ENCODE results near the gene SLC22A23.

The SLC22A23 gene

DNA sequence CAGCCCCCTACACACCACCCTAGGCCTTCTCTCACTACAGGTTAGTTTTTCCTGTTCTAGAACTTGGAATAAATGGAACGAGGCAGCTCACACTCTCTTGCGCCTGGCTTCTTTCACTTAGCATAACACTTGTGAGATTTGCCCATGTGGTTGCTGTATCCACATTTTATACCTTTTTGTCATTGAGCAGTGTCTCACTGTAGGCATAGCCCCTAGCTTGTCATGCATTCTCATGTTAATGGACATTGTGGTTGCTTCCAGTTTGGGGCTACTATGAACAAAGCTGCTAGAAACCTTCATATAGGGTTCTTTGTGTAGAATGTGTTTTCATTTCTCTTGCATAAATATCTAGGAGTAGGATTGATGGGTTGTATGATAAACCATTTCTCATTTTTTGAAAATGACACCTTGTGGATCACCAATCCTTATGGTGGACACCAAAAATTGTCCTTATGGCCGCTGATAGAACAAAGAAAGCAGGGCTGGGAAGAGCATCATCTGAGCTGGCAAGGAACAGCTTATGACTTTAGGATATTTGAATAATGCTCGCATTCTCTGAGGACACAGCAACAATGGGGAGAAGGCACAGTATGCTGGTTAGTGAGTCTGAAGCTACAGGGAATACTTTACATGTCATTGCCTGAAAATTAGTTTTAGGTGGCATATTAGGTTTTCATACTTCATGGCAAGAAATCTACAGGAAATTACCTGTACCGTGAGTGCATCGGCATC lies 9.8 kb upstream of the SLC22A23 start:
- no peak for DNase-seq (ENCODE audit: low read depth in 1 of 2, low spot score in 1 of 2)
- in situ Hi-C loops (cut with HindIII; ENCODE audit: low pct_unique_long_range_greater_than_20kb, low sequenced_read_pairs), result no loop called here
- no peak for TF ChIP-seq JUND (IDR thresholded peaks at IDR 0.05; ENCODE audit: low read depth)

DNA sequence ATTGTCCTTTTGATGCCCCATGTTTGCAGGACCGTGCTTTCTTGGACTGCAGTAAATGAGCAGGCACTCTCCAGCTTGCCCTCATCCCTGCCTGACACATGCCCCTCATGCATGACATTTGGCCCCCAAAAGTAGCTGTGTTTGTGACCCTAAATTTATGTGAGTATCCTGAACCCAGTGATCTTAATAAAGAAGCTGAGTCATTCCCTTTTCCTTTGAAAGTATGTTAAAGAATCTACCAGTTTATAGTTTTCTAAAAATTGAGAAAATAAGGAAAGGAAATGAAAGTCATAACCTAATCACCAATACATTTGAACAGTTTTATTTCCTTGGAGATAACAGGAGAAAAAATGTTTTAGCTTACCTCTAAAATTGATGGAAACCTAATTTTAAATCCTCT lies 3.4 kb upstream of the SLC22A23 start:
- no peak for TF ChIP-seq JUND (IDR thresholded peaks at IDR 0.05; ENCODE audit: low read depth)
- in situ Hi-C loops (cut with HindIII; ENCODE audit: low pct_unique_long_range_greater_than_20kb, low sequenced_read_pairs), result no loop called here
- no peak for DNase-seq (ENCODE audit: low read depth in 1 of 2, low spot score in 1 of 2)

DNA sequence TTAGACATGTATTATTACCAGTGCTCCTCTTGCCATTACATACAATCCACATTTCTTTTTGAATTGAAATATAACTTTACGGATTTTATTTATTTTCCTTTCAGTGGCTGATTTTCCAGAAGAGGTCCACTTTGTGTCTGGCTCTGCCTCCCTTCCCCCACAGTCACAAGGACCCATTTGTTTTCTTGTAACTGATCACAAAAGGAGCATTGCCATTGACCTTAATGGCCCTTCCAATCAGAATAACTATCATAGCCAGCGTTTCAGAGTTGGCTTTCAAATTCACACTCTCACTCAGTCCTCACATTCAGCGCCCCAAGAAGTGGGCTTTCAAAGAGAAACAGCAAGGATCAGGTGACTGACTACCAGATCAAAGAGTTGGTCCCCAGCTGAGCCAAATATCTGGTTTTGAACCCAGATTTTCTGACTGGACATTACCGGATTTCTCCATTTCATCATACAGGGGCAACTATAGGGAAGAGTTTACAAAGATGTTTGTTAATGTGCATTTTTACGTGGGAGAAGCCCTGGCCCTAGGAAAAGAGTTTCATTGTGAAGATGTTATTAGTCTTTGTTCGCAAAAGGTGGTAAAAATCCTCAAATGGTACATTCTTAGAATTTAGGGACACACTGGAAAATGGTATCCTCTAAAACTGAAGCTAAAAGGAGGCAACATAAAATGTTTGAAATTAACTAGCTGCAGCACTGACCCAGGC lies 2.0 kb upstream of the SLC22A23 start:
- in situ Hi-C loops (cut with HindIII; ENCODE audit: low pct_unique_long_range_greater_than_20kb, low sequenced_read_pairs), result no loop called here
- DNase-seq (ENCODE audit: low read depth in 1 of 2, low spot score in 1 of 2), result no peak
- no peak for TF ChIP-seq JUND (IDR thresholded peaks at IDR 0.05; ENCODE audit: low read depth)

DNA sequence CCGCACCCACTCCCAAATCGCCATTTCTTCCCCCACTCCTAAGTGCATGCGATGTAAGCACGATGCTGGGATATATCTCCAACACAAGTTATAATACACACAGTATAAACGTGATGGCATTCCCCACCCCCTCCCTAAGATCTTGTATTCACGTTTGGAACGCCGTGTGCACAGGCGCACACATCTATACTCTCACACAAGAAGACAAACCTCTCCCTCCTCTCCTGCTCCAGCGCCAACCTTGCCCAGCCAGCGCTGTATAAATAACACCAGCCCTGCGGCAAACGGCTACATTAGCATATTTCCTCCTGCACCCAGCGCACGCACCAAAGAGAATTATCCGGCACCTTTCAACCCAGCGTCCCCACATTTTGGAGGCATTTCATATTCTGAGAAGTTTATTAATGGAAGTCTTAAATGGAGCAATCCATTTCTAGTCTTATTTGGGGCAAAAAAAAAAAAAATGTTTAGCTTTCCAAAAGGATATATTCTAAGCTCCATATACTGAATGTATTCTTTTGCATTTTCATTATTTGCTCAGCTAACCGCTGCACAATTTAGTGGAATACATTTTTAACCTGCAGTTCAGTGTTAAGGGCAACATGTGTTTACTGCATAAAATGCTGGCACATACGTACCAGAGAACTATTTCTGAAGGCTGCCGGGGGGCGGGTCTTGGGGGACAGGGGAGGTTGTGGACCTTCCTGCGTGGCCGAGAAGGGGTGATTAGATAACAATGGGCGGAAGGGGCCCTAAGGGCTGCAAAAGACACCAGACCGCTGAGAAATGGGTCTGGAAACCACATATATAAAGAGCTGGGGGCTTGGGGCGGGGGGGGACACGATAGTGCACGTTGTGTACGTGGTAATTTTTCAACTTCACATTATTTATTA lies 1.1 kb upstream of the SLC22A23 start:
- in situ Hi-C loops (cut with HindIII; ENCODE audit: low pct_unique_long_range_greater_than_20kb, low sequenced_read_pairs), result no loop called here
- DNase-seq (ENCODE audit: low read depth in 1 of 2, low spot score in 1 of 2), result peak; percentile 80 to 94
- TF ChIP-seq JUND (IDR thresholded peaks at IDR 0.05; ENCODE audit: low read depth), result no peak

DNA sequence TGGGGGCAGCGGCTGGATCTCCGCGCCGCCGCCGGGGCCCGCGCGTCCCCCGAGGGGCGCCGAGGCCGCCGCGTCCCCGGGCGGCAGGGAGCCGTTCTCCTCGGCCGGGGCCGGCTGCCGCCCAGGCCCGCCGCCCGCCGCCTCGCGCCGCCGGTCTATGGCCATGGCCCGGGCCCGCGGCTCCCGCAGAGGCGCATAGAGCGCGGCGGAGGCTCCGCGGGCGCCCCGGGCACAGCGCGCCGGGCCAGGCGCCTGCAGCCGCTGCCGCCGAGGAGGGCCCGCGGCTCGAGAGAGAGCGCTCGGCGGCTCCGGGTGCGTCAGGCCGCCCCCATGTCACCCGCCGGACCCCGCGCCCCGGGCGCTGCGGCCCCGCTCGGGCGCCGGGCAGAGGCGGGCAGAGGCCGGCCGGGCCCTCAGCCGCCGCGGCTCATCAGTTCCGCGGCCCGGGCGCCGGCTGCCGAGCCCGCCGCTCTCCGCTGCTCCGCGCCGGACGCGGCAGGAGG lies 404 bp downstream of the SLC22A23 start:
- no peak for DNase-seq (ENCODE audit: low read depth in 1 of 2, low spot score in 1 of 2)
- TF ChIP-seq JUND (IDR thresholded peaks at IDR 0.05; ENCODE audit: low read depth), result no peak
- in situ Hi-C loops (cut with HindIII; ENCODE audit: low pct_unique_long_range_greater_than_20kb, low sequenced_read_pairs), result no loop called here

DNA sequence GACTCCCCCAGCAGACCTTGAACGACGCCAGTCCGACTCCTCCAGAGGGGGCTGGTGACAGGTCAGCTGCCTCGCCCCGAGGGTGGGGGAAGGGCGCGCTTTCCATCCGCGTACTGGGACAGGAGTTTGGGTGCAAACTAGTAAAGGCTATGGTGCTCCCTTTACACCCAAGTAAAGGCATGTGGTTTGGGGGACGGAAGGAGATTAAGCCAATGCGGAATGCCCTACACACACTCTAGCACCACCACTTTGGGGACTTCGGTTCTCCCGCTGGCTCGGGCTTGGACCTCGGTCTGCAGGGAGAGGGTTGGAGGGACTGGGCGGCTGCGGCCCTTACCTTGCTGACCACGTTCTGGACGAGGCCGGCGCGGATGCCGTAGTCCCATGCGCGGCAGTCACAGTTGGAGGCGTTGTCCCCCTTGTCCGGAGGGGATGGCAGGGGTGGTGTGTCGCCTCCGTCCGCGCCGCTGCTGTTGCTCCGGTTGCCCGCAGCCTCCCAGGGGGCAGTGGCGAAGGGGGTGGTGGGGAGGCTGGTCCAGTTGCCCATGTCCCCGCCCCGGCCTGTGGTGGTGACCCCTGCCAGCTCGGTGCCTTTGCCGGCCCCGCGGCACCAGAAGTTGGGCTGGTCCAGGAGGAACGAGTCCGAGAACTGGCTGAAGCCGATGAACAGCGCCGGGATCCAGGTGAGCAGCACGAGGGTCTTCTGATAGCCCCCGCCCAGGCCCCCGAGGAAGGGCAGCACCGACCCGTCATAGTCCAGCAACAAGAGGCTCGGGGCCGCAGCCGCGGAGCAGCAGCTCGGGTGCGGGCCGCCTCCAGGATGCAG lies 1.1 kb downstream of the SLC22A23 start:
- in situ Hi-C loops (cut with HindIII; ENCODE audit: low pct_unique_long_range_greater_than_20kb, low sequenced_read_pairs), result no loop called here
- no peak for TF ChIP-seq JUND (IDR thresholded peaks at IDR 0.05; ENCODE audit: low read depth)
- peak; percentile 32 to 57 for DNase-seq (ENCODE audit: low read depth in 1 of 2, low spot score in 1 of 2)

DNA sequence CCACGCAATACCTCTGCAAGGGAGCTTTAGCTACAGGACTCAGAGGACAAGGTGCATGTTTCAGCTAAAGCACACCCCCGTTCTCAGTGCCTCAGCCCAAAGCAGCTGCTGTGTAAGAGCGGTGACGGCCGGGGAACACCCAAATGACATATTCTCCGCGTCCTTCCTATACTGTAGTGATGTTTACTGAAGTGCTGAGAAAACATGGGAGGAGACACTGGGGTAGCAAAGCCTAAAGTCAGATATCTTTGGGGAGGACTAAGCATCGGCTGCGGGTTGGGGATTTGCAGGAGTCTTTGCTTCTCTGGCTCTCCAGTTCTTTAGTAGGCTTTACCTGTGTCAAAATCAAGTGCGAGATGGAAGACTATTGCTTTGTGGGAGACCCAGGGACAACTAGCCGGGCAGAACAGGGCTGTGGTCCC lies 1.7 kb downstream of the SLC22A23 start:
- in situ Hi-C loops (cut with HindIII; ENCODE audit: low pct_unique_long_range_greater_than_20kb, low sequenced_read_pairs), result no loop called here
- peak; percentile 41 to 47 for DNase-seq (ENCODE audit: low read depth in 1 of 2, low spot score in 1 of 2)
- TF ChIP-seq JUND (IDR thresholded peaks at IDR 0.05; ENCODE audit: low read depth), result no peak

DNA sequence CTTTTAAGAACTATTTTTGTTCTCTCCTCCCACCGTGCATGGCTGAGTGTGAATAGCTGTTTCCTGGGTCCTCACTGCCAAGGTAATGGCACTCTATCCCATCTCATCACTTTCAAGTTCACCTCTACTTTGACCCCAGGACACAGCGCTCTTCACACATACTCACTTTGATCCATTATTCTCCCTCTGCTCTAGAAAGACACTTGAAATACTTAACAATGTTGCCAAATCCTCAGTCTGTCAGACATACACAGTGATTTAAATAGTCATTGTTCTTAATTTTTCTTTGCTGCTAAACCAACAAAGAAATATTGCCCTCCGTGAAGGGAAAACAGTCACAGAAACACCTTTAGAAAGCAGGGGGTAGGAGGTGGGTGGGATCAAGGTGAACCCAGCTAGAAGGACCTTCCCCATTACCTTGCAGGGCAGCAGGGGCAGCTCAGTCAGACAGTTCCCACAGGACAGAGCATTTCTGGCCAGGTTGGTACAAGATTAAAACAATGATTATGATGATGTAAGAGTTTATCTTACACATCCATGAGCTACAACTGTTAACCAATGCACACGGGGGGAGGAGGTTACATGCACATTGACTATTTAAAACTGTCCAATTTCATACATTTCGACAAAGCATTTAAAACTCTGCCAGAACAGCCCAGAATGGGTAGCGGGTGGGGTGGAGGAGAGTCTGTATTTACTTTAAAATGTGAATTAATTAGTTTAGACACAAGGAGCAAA lies 2.4 kb downstream of the SLC22A23 start:
- no peak for TF ChIP-seq JUND (IDR thresholded peaks at IDR 0.05; ENCODE audit: low read depth)
- no peak for DNase-seq (ENCODE audit: low read depth in 1 of 2, low spot score in 1 of 2)
- in situ Hi-C loops (cut with HindIII; ENCODE audit: low pct_unique_long_range_greater_than_20kb, low sequenced_read_pairs), result no loop called here

DNA sequence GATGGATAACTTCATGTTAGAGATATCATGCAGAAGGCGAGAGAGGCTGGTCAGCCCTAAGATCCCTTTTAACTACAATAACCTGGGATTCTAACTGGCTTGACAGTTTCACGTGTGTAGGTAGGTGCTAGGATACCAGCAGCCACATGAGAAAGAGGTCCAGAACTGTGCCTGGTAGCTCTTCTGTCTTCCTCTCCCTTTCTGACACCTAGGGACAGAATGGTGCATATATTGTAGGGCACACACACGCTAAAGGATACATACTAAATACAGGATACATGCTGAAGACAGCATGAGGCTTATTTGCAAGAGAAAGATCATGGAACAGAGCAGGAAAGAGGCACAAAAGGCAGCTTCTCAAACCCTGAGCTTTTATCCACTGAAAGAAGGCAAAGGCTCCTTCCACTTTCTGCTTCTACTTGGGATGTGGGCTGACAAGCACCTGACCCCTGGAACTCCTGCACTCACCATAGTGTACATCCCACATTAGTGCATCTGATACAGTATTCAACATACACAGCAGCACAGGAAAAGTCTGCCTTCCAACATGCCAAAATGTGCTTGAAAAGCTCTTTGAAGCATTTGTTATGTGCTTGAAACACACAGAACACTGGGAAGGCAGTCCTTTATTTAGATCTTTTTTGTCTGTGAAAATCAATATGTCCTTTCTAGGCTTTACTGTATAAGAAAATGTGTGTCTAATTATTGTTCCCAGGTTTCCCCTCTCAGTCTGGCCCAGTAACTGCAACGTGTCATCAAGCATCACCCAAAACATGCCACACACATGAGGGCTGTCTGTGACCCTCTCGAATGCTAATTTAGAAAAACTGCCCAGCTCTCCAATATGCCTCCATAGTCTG lies 3.2 kb downstream of the SLC22A23 start:
- no peak for TF ChIP-seq JUND (IDR thresholded peaks at IDR 0.05; ENCODE audit: low read depth)
- peak; percentile 64 to 74 for DNase-seq (ENCODE audit: low read depth in 1 of 2, low spot score in 1 of 2)
- in situ Hi-C loops (cut with HindIII; ENCODE audit: low pct_unique_long_range_greater_than_20kb, low sequenced_read_pairs), result no loop called here

DNA sequence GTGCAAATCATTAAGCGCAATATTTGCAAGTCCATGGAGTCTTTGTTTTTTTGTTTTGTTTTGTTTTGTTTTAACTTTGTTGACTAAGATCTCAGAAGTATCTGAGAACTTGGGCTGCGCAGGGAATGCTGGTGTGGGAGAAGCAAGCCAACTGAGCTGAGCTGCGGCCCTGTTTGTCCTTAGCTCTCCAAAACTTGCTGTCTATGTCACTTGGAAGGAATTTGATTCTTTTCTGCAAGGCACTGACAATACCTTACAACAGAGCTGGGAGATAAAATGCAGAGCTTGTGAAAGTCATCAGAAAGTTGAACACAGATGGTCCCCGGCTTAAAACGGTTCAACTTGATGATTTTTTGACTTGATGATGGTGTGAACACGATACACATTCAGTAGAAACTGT lies 5.4 kb downstream of the SLC22A23 start:
- no peak for DNase-seq (ENCODE audit: low read depth in 1 of 2, low spot score in 1 of 2)
- in situ Hi-C loops (cut with HindIII; ENCODE audit: low pct_unique_long_range_greater_than_20kb, low sequenced_read_pairs), result no loop called here
- no peak for TF ChIP-seq JUND (IDR thresholded peaks at IDR 0.05; ENCODE audit: low read depth)

Data from T47D (cell line).